ENCODE data around the gene PRDM10. TPM values are rescaled to one million over a fixed set of nuclear protein-coding genes. Genes with fewer than 3 reads are reported as not detected.

The PRDM10 gene
- total RNA-seq, 1 experiment from 2014 or later = 7.7 TPM

- no CpG with 5 or more reads among the region's 2 CpGs for WGBS (ENCODE audit: extremely low coverage, insufficient read length, low lambda C conversion rate)
Measured at GRCh38 chr11:130050257-130050656, 47.6 kb upstream of the PRDM10 start.

More at GRCh38 chr11:130050257-130050656, 47.6 kb upstream of the PRDM10 start:
- no peak overlapping the region for H2BK20ac ChIP-seq (ENCODE audit: low read depth, low read length, poor library complexity, severe bottlenecking)
- no peak for DNase-seq
- no peak overlapping the region for H3K18ac ChIP-seq (ENCODE audit: insufficient read length, low read depth, low read length)
- peaks cover 2 to 3% of the 10 kb centered on the region in 2 experiments; a peak in 2 of 5 replicates for H3K9me3 Mint-ChIP-seq
- H3K4ac ChIP-seq (ENCODE audit: low read depth, low read length) = no peak overlapping the region
- no peak overlapping the region for H3K23ac ChIP-seq (ENCODE audit: insufficient read length, low read depth, low read length)
- no peak overlapping the region for H3K4me2 ChIP-seq (ENCODE audit: insufficient read depth, insufficient read length, low read length)
- H3K27me3 Mint-ChIP-seq (ENCODE audit: low read depth) = no peaks in the 10 kb centered on the region
- no peak overlapping the region for H3K56ac ChIP-seq (ENCODE audit: insufficient read length, low read depth, low read length)
- no peak overlapping the region for H3K27ac Mint-ChIP-seq
- H2AFZ ChIP-seq (ENCODE audit: low read length) = no peak overlapping the region
- no peak overlapping the region for H2AK5ac ChIP-seq (ENCODE audit: insufficient read length, low read length)
- H4K20me1 ChIP-seq (ENCODE audit: control insufficient read depth, insufficient read depth, insufficient read length) = no peaks in the 10 kb centered on the region
- no peak overlapping the region for H2BK15ac ChIP-seq (ENCODE audit: low read depth, low read length)
- H2BK120ac ChIP-seq (ENCODE audit: low read depth, low read length, poor library complexity, severe bottlenecking) = no peak overlapping the region
- H3K4me3 Mint-ChIP-seq = no peak overlapping the region
- no peaks in the 10 kb centered on the region for H3K36me3 Mint-ChIP-seq (ENCODE audit: insufficient read depth in 1 of 3, low read depth in 3 of 3)
- 0 out of 4 replicates have a peak, but pooled peaks cover 0 to 4% of the 10 kb centered on the region in 2 experiments for H3K4me1 Mint-ChIP-seq
- no peaks in the 10 kb centered on the region for H3K9me3 ChIP-seq (ENCODE audit: control insufficient read depth, low read depth, low read length)
- no peaks in the 10 kb centered on the region for H3K23me2 ChIP-seq (ENCODE audit: insufficient read length, low read depth, low read length, poor library complexity, severe bottlenecking)
- no peak overlapping the region for H3T11ph ChIP-seq (ENCODE audit: low read length)
- no peaks in the 10 kb centered on the region for H3K79me2 ChIP-seq (ENCODE audit: insufficient read depth, low read length)
- H3K79me1 ChIP-seq (ENCODE audit: insufficient read depth, low read depth, low read length, poor library complexity, severe bottlenecking) = no peaks in the 10 kb centered on the region
- no peak overlapping the region for H4K8ac ChIP-seq (replicated peaks; ENCODE audit: insufficient read length, low read depth, low read length)
- H2BK5ac ChIP-seq (ENCODE audit: insufficient read length, low read length) = no peak overlapping the region
- no peak overlapping the region for H4K91ac ChIP-seq (ENCODE audit: insufficient read length, low read depth, low read length)
- no peaks in the 10 kb centered on the region for H3K27me3 ChIP-seq (ENCODE audit: insufficient read depth, low read length)
- no peak overlapping the region for H4K5ac ChIP-seq (ENCODE audit: insufficient read length, low read depth, low read length)
- no peak for TF ChIP-seq CTCF (conservative IDR thresholded peaks at IDR 0.05)
- H2BK12ac ChIP-seq (ENCODE audit: insufficient read length, low read depth, low read length) = no peak overlapping the region
- no peak overlapping the region for H3K9ac ChIP-seq (ENCODE audit: extremely low read depth, insufficient read length, low read length)
- H3K4me1 ChIP-seq (ENCODE audit: insufficient read depth, low read length) = no peaks in the 10 kb centered on the region
- no peak overlapping the region for H3K14ac ChIP-seq (ENCODE audit: insufficient read depth, low read length)
- H3K27ac ChIP-seq (ENCODE audit: insufficient read length, low read depth, low read length) = no peak overlapping the region

Data from H9 (cell line).